ENCODE data around the gene CGB7.

DNA sequence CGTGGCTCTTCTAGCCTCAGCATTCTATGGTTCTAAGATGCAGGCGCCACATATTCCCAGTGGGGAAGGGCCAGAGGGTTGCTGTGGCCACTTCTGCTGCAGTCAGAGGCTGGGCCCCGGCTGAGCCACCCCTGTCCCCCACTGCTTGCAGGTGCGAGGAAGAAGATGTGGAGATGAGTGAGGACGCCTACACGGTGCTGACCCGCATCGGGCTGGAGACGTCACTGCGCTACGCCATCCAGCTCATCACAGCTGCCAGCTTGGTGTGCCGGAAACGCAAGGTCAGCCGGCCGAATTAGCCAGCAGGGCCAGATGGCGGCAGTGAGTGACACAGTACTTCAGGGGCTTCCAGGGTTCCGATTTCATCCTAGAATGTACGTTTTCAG is 42.7 kb downstream of the CGB7 start:
- TF ChIP-seq, protein P1, sequence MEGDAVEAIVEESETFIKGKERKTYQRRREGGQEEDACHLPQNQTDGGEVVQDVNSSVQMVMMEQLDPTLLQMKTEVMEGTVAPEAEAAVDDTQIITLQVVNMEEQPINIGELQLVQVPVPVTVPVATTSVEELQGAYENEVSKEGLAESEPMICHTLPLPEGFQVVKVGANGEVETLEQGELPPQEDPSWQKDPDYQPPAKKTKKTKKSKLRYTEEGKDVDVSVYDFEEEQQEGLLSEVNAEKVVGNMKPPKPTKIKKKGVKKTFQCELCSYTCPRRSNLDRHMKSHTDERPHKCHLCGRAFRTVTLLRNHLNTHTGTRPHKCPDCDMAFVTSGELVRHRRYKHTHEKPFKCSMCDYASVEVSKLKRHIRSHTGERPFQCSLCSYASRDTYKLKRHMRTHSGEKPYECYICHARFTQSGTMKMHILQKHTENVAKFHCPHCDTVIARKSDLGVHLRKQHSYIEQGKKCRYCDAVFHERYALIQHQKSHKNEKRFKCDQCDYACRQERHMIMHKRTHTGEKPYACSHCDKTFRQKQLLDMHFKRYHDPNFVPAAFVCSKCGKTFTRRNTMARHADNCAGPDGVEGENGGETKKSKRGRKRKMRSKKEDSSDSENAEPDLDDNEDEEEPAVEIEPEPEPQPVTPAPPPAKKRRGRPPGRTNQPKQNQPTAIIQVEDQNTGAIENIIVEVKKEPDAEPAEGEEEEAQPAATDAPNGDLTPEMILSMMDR (IDR thresholded peaks at IDR 0.05; ENCODE audit: borderline replicate concordance, extremely low read depth, low read length, poor library complexity, severe bottlenecking) = peak; percentile 2
- TF ChIP-seq EZH2 (IDR thresholded peaks at IDR 0.05; ENCODE audit: borderline replicate concordance, low read depth, low read length, severe bottlenecking) = no peak
